ENCODE results near the gene TIMM13.

- TF ChIP-seq RBBP5 (conservative IDR thresholded peaks at IDR 0.05) (no peak), ZNF274 (IDR thresholded peaks at IDR 0.05; ENCODE audit: insufficient read depth, insufficient read length) (no peak), SMC3 (IDR thresholded peaks at IDR 0.05; ENCODE audit: borderline replicate concordance, low read length) (no peak), MYC (IDR thresholded peaks at IDR 0.05; ENCODE audit: insufficient read depth, insufficient read length, insufficient replicate concordance, low read length, severe bottlenecking) (no peak)
Observed at GRCh38 chr19:2461751-2462634, 34.6 kb upstream of the TIMM13 start.
